HG03196 (cell line): ENCODE results near the gene BTNL9.
"Not testable (repeated sequence)": the region's sequence is repeated elsewhere in the genome, so short reads cannot be mapped to it uniquely, and the experiment has no call there.

Source experiments
- ATAC-seq: cut with Tn5 transposase; IDR thresholded peaks from one replicate; pipeline ENCODE4 v1.9.1; 2021; ENCODE audit not compliant: unreplicated experiment

Gene BTNL9

GRCh38 chr5:181039931-181040630, at the start of gene BTNL9:
BTNL9 (plus strand) TSS chr5:181040266; CDS start chr5:181045490, 5,224 bp downstream.
- no peak for ATAC-seq

- ATAC-seq, result no peak
These were observed 49.2 kb upstream of the BTNL9 start for GRCh38 chr5:180990882-180991242.

- no peak for ATAC-seq
These were observed 38.1 kb upstream of the BTNL9 start for GRCh38 chr5:181001947-181002346.

GRCh38 chr5:181005791-181006190, 34.3 kb upstream of the BTNL9 start:
- no peak for ATAC-seq

GRCh38 chr5:181008136-181008535, 31.9 kb upstream of the BTNL9 start:
- no peak for ATAC-seq

GRCh38 chr5:181010018-181010417, 30.0 kb upstream of the BTNL9 start:
- ATAC-seq, result not testable (repeated sequence)

- not testable (repeated sequence) for ATAC-seq
These were observed 25.4 kb upstream of the BTNL9 start for GRCh38 chr5:181014654-181015053.

- ATAC-seq, result not testable (repeated sequence)
These were observed 22.6 kb upstream of the BTNL9 start for GRCh38 chr5:181017448-181017847.

GRCh38 chr5:181020688-181021087, 19.4 kb upstream of the BTNL9 start:
- ATAC-seq, result no peak

- ATAC-seq, result no peak
These were observed 15.6 kb upstream of the BTNL9 start for GRCh38 chr5:181024245-181025064.

GRCh38 chr5:181027452-181028031, 12.5 kb upstream of the BTNL9 start:
- no peak for ATAC-seq

- no peak for ATAC-seq
These were observed 11.8 kb upstream of the BTNL9 start for GRCh38 chr5:181028032-181028819.

- ATAC-seq, result no peak
These were observed 8.3 kb upstream of the BTNL9 start for GRCh38 chr5:181031716-181032115.

GRCh38 chr5:181035991-181036815, 3.9 kb upstream of the BTNL9 start:
- no peak for ATAC-seq

- no peak for ATAC-seq
These were observed 3.2 kb upstream of the BTNL9 start for GRCh38 chr5:181036816-181037364.

GRCh38 chr5:181037365-181037861, 2.7 kb upstream of the BTNL9 start:
- ATAC-seq, result no peak

- no peak for ATAC-seq
These were observed 595 bp upstream of the BTNL9 start for GRCh38 chr5:181039471-181039870.

GRCh38 chr5:181040631-181040945, 522 bp downstream of the BTNL9 start:
- ATAC-seq, result no peak

GRCh38 chr5:181041043-181041442, 977 bp downstream of the BTNL9 start:
- ATAC-seq, result no peak
